ENCODE data around the gene FBXO8. TPM values are rescaled to one million over a fixed set of nuclear protein-coding genes. Genes with fewer than 3 reads are reported as not detected.

The FBXO8 gene
- total and polyA plus RNA-seq, 2 of the 4 experiments (the other 2 are of a cell fraction): 11.3 to 25.6 TPM

GRCh38 chr4:174286870-174287269 is 3.4 kb upstream of the FBXO8 start:
- no peak overlapping the region for H2AFZ ChIP-seq (replicated peaks; ENCODE audit: low read length, poor library complexity)
- no peak overlapping the region for H2BK15ac ChIP-seq (ENCODE audit: low read depth, low read length)
- intact Hi-C loops (cut with micrococcal nuclease): no loop called here
- H4K8ac ChIP-seq (ENCODE audit: low read depth in 2 of 2, low read length in 2 of 2): no peak overlapping the region
- H4K20me1 ChIP-seq (ENCODE audit: insufficient read depth, low read length): no peaks in the 10 kb centered on the region
- no peaks in the 10 kb centered on the region for H3K27me3 ChIP-seq (ENCODE audit: control insufficient read depth, insufficient read depth, low read length)
- BruUV-seq (replicated peaks): no TSS peak
- dilution Hi-C loops (cut with HindIII; ENCODE audit: low sequenced_read_pairs, unreplicated experiment): no loop called here
- no peak for ATAC-seq (ENCODE audit: low read depth)
- no peaks in the 10 kb centered on the region for H3K9me1 ChIP-seq (ENCODE audit: insufficient read depth, low read length)
- H2AK5ac ChIP-seq (ENCODE audit: low read depth, low read length): no peak overlapping the region
- 100% methylated on average over 1 of the region's 3 CpGs; no CpG with 5 or more reads in 1 of the 2 experiments for WGBS, 2 experiments (ENCODE audit: extremely low coverage in 2 of 2, insufficient read length in 1 of 2)
- no peak overlapping the region for H3K4ac ChIP-seq (ENCODE audit: low read depth, low read length)
- H4K91ac ChIP-seq (ENCODE audit: insufficient read depth, low read depth, low read length): no peak overlapping the region
- H3K9me3 ChIP-seq (ENCODE audit: control insufficient read depth, insufficient read depth, low read length): peaks cover 3% of the 10 kb centered on the region
- DNase-seq: no peak
- H2BK5ac ChIP-seq (ENCODE audit: low read depth, low read length, poor library complexity, severe bottlenecking): no peak overlapping the region
- H3K4me1 ChIP-seq (ENCODE audit: control insufficient read depth, insufficient read depth, low read length): no peaks in the 10 kb centered on the region
- H2BK120ac ChIP-seq (ENCODE audit: low read depth, low read length): no peak overlapping the region
- in situ Hi-C loops (cut with MboI; ENCODE audit: low sequenced_read_pairs): no loop called here
- POLR2A ChIA-PET (ENCODE audit: unreplicated experiment): no interaction called here
- no peak overlapping the region for H3K4me3 ChIP-seq (ENCODE audit: insufficient read depth, low read depth, low read length)
- H3K9ac ChIP-seq (ENCODE audit: low read depth, low read length): no peak overlapping the region
- H3K27ac ChIP-seq (ENCODE audit: insufficient read depth, low read length): no peak overlapping the region
- no peak overlapping the region for H3K56ac ChIP-seq (ENCODE audit: extremely low read depth, insufficient read depth, low read length)
- H2BK20ac ChIP-seq (ENCODE audit: low read depth, low read length): no peak overlapping the region
- TF ChIP-seq FOS (IDR thresholded peaks at IDR 0.05; ENCODE audit: low read depth, low read length): no peak
- no peak for TF ChIP-seq BHLHE40 (IDR thresholded peaks at IDR 0.05; ENCODE audit: low read depth, low read length)
- no peak for TF ChIP-seq MXI1 (IDR thresholded peaks at IDR 0.05; ENCODE audit: borderline replicate concordance, low read depth, low read length)
- no peak for TF ChIP-seq CHD1 (IDR thresholded peaks at IDR 0.05; ENCODE audit: low read depth, low read length)
- TF ChIP-seq MAZ (IDR thresholded peaks at IDR 0.05; ENCODE audit: borderline replicate concordance, low read depth, low read length): no peak
- TF ChIP-seq RFX5 (IDR thresholded peaks at IDR 0.05; ENCODE audit: low read depth, low read length): no peak
- TF ChIP-seq SMC3 (IDR thresholded peaks at IDR 0.05; ENCODE audit: low read depth, low read length): no peak
- TF ChIP-seq NFE2L2 (IDR thresholded peaks at IDR 0.05; ENCODE audit: low read depth, low read length): no peak
- TF ChIP-seq MAFK (IDR thresholded peaks at IDR 0.05; ENCODE audit: low read depth, low read length): no peak
- H3K18ac ChIP-seq (ENCODE audit: low read depth, low read length): no peak overlapping the region
- H4K5ac ChIP-seq (ENCODE audit: low read depth, low read length): no peak overlapping the region
- CTCF ChIA-PET: interaction anchor here (0.5 kb wide), 1 partner anchor 49 kb away, joined by 3 read pairs; no protein-coding TSS in a partner anchor
- H3K14ac ChIP-seq (replicated peaks; ENCODE audit: low read depth, low read length): no peak overlapping the region
- no peak overlapping the region for H3K23ac ChIP-seq (ENCODE audit: low read depth, low read length)
- H3K79me1 ChIP-seq (ENCODE audit: low read depth in 1 of 2, low read length in 2 of 2): peaks cover 5 to 21% of the 10 kb centered on the region in 2 experiments; a peak in 3 of 4 replicates
- no peak overlapping the region for H2AK9ac ChIP-seq (replicated peaks; ENCODE audit: low read depth, low read length, poor library complexity)
- H3K36me3 ChIP-seq (ENCODE audit: control insufficient read depth, insufficient read depth, low read length): no peaks in the 10 kb centered on the region
- H3K4me2 ChIP-seq (ENCODE audit: low read depth, low read length): no peak overlapping the region
